GM21447 (cell line): ENCODE measurements around the gene ARID3B.

Source experiments
- ATAC-seq: cut with Tn5 transposase; IDR thresholded peaks from one replicate; pipeline ENCODE4 v1.9.1; 2021; ENCODE audit not compliant: unreplicated experiment

ARID3B gene

DNA sequence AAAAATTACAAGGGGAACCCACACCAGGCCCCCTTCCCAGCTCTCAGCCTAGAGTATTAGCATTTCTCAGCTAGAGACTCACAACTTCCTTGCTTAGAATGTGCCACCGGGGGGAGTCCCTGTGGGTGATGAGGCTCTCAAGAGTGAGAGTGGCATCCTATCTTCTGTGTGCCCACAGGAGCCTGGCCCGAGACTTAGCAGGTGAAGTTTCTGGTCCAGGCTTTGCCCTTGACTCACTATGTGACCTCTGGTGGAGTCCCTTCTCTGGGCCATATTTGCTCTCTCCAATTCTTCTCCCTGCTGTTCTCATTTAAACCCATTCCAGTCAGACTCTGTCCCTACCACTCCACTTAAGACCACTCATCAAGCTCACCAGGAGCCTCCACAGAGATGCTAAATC, 92.8 kb downstream of the ARID3B start:
- ATAC-seq = no peak

DNA sequence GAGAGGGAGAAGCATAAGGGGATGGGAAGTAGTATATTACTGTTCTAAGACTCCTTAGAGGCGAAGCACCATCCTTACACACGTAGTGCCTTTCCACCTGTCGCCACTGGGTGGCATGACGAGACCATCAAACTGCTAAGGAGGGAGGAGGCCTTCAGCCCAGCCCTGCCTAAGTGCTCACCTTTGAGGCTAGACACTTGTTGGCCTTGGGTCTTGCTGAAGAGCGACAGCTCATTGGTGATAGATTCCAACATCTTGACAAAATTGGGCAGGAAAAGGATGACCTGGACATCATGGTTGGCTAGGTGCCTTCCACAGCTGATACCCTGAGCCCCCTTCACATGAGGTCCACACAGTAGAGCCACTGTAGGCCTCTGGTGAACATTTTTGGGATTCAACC, 94.2 kb downstream of the ARID3B start:
- ATAC-seq = no peak

DNA sequence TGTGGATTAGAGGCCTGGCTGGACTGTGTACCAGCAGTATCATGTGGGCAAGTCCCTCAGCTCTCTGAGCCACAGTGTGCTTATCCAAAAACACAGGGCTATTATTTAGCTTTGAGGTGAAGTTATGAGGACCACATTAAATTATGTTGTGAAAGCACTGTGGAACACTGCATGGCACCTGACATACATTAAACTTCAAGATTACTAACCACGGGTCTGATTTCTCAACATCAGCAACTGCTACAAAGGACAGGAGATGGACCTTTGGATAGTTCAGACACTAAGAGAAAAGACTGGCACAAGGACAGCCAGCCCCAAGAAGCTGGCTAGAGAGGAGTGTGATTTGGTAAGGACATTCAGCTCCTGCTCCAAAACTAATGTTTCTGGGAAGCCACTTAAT, 96.0 kb downstream of the ARID3B start:
- ATAC-seq = no peak

DNA sequence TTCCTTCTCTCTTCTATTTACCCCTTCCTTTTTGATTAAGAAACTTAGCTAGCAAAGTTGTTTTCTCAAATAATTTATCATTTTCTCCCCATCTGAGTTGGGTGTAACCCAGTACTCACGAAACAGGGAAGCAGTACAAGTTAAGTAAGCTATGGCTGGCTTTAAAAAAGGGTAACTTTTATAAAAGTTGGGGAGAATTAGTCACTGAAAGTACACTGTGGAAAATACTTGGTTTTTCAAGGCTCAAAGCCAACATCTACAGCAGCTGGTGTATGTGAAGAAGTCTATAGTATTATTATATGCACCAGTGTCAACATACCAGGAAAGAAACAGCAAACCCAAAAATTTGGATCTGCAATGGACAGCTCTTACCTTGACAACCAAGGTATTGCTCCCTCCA, 100.1 kb downstream of the ARID3B start:
- ATAC-seq = no peak

DNA sequence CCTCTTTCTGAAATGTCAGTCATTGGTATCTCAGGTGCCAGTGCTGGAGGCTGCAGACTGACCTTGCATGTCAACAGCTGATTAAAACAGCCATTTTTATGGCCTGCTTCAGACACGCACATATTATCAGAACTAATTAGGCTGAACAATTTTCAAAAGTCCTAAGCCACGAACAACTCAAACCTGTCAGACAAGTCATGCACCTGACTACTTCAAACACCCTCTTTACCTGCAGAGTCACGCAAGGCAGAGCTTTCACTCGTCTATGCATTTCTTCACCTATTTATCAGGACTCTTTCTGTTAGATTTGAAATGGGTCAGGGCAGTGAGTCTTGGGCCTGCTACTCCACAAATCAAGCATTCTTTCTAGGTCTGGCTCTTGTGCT, 101.3 kb downstream of the ARID3B start:
- ATAC-seq = no peak

DNA sequence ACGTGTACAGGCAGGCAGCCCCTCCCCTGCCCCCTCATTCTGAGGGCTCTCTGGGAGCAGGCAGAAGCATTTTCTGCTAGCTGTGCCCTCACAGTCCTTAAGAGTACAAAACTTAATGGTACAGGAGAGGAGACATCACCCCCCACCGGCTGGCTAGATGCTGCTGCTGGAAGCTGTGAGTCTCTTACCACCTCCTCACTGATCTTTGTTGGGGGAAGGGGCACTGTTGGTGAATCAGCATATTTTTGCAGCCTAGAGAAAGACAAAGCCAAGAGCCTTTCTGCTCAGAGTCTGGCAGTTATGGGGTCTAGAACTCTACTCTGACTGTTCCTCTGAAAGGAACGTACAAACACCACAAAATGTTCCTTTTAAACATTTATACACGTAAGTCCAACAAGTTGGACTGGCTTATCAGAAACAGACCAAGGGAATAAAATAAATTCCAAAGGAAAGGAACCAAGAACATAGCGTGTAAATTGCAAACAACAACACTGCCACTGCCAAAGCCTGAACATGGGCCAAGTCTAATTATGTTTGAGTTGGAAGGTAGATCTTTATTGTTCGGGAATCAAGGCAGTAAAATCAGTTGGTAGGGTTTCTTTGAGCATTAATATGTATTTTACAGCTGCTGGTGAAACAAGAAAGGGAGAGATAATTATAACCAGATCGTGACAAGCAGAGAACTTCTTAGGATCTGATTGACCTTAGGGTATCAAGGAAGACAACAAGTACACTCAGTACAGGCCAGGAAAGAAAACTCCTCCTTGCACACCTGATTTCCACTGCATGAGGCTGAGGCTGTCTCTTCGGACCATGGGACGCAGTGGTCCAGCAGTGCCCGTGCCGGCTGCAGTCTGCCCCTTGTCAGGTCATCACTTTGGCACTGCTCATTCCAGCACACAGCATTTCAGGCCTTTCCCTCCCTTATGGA, 102.0 kb downstream of the ARID3B start:
- no peak for ATAC-seq

DNA sequence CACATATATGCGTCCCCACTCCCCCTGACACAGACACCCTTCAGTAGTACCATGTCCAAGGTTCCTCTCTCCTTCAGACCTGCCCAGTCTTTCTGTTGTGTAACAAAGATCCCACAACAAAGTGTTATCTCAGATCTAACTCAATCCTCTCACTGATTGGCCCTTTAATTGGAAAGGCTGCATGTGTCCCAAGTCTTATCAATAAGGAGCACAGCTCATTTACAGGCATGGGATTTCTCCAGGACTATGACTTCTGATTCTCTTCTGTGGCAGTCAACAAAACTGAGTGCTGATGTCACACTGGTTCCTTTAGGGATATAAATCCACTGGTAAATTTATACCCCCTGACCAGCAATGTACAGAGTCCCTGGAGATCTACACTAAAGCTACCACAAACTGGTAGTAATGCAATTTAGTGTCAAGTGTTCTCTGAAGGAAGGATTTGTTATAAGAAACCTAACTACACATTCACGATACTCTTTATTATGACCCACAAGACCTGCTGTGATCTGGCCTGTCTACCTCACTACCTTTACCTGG, 102.7 kb downstream of the ARID3B start:
- ATAC-seq = no peak

DNA sequence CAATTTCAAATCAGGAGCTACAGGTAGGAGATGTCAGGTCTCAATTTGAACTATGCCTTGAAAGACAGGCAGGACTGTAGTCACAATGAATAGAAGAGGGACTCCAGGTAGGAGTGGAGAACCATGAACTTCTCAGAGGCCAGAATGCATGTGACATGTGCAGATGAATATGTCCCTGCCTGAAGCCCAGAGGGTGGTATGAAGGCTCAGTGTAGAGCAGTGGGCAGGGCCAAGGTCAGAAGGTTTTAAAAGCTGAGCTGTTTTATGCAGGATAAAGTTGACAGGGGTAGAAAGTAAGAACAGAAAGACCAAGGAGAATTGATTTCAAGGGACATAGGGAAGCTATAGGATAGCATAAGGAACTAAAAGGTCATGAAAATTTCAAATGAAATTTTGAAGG, 105.5 kb downstream of the ARID3B start:
- no peak for ATAC-seq
